ENCODE measurements around the gene CD1C. TPM values are rescaled to one million over a fixed set of nuclear protein-coding genes. Genes with fewer than 3 reads are reported as not detected.

Gene CD1C
- total and polyA plus RNA-seq, 2 of the 8 experiments (the other 6 are each of a cell fraction or from before 2014, with no cell fraction given), result 0.06 to 0.35 TPM

DNA sequence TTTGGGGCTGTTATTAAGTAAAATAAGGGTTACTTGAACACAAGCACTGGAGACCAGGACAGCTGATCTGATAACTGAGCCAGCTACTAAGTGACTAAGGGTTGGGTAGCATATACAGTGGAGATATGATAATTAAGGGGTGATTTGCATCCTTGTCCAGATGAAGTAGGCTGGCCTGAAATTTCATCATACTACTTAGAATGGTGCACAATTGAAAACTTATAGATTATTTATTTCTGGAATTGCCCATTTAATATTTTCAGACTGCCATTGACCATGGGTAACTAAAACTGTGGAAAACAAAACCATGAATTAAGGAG lies 45.5 kb downstream of the CD1C start:
- no peak for FAIRE-seq
- Histone ChIP-seq H3K27me3 (replicated peaks in 1 of 4; ENCODE audit: control insufficient read depth in 3 of 4, extremely low read depth in 1 of 4, insufficient read depth in 3 of 4, low read length in 3 of 4) (no peaks in the 10 kb centered on the region), H3K4ac (replicated peaks; ENCODE audit: insufficient read length, low read depth, low read length) (no peak overlapping the region), H3K4me2 (ENCODE audit: insufficient read depth in 1 of 2, low read depth in 2 of 2, low read length in 2 of 2) (no peak overlapping the region), H4K5ac (ENCODE audit: insufficient read length, low read depth, low read length) (no peak overlapping the region), H2AFZ (ENCODE audit: low read length) (no peak overlapping the region), H4K8ac (ENCODE audit: extremely low read depth, insufficient read depth, low read length) (no peak overlapping the region), H4K20me1 (replicated peaks in 1 of 2; ENCODE audit: control insufficient read depth in 1 of 2, insufficient read depth in 2 of 2, low read length in 2 of 2) (no peaks in the 10 kb centered on the region), H3K23ac (ENCODE audit: insufficient read length) (no peak overlapping the region), H3K18ac (ENCODE audit: extremely low read depth, low read length) (no peak overlapping the region), H3K14ac (ENCODE audit: insufficient read length) (no peak overlapping the region), H2BK5ac (ENCODE audit: low read depth, low read length) (no peak overlapping the region), H3K23me2 (ENCODE audit: low read depth, low read length) (no peaks in the 10 kb centered on the region), H4K91ac (replicated peaks; ENCODE audit: insufficient read length, low read length) (no peak overlapping the region), H2BK120ac (replicated peaks; ENCODE audit: low read depth, low read length) (no peak overlapping the region), H3K9me3 (ENCODE audit: insufficient read depth in 2 of 2, low read depth in 1 of 2, low read length in 1 of 2) (no peaks in the 10 kb centered on the region; a peak in 1 of 4 replicates), H3K27ac (ENCODE audit: low read depth, low read length) (no peak overlapping the region), H2AK5ac (ENCODE audit: low read depth, low read length) (no peak overlapping the region), H3K56ac (replicated peaks; ENCODE audit: insufficient read length, low read depth, low read length) (no peak overlapping the region), H3K79me1 (ENCODE audit: low read depth, low read length) (no peaks in the 10 kb centered on the region), H2BK20ac (ENCODE audit: low read length) (no peak overlapping the region), H3K4me3 (ENCODE audit: extremely low read depth in 1 of 4, insufficient read depth in 2 of 4, low read depth in 3 of 4, low read length in 4 of 4) (no peak overlapping the region), H3K4me1 (replicated peaks in 1 of 4; ENCODE audit: control insufficient read depth in 3 of 4, insufficient read depth in 4 of 4, low read length in 3 of 4) (no peaks in the 10 kb centered on the region), H3K79me2 (ENCODE audit: control insufficient read depth in 1 of 2, insufficient read depth in 2 of 2, low read length in 2 of 2) (no peaks in the 10 kb centered on the region), H2BK12ac (ENCODE audit: low read depth, low read length) (no peak overlapping the region), H3K9ac (replicated peaks in 1 of 4; ENCODE audit: extremely low read depth in 1 of 4, low read depth in 3 of 4, low read length in 3 of 4) (no peak overlapping the region), H3K36me3 (ENCODE audit: control insufficient read depth in 2 of 4, insufficient read depth in 4 of 4, low read length in 3 of 4) (no peaks in the 10 kb centered on the region), H2BK15ac (ENCODE audit: low read length) (no peak overlapping the region)
- ChIA-PET CTCF (ENCODE audit: partially characterized antibody) (no interaction called here), POLR2A (ENCODE audit: partially characterized antibody) (no interaction called here)
- DNase-seq (ENCODE audit: low read depth in 1 of 2, low spot score in 2 of 2), result no peak
- no peak for TF ChIP-seq CTBP2 (IDR thresholded peaks at IDR 0.05; ENCODE audit: borderline replicate concordance, insufficient read depth, insufficient read length, low read length)
- TF ChIP-seq SUZ12 (IDR thresholded peaks at IDR 0.05; ENCODE audit: low read length), result no peak
- TF ChIP-seq SAP30 (IDR thresholded peaks at IDR 0.05; ENCODE audit: insufficient read depth, insufficient replicate concordance, low read length), result no peak
- no peak for TF ChIP-seq EZH2 (IDR thresholded peaks at IDR 0.05; ENCODE audit: low read depth, low read length, severe bottlenecking)
- no peak for TF ChIP-seq SIX5 (IDR thresholded peaks at IDR 0.05; ENCODE audit: low read depth, low read length)
- no peak for TF ChIP-seq FOSL1 (IDR thresholded peaks at IDR 0.05; ENCODE audit: insufficient read depth, low read depth, low read length)
- TF ChIP-seq, protein P1, sequence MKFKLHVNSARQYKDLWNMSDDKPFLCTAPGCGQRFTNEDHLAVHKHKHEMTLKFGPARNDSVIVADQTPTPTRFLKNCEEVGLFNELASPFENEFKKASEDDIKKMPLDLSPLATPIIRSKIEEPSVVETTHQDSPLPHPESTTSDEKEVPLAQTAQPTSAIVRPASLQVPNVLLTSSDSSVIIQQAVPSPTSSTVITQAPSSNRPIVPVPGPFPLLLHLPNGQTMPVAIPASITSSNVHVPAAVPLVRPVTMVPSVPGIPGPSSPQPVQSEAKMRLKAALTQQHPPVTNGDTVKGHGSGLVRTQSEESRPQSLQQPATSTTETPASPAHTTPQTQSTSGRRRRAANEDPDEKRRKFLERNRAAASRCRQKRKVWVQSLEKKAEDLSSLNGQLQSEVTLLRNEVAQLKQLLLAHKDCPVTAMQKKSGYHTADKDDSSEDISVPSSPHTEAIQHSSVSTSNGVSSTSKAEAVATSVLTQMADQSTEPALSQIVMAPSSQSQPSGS (IDR thresholded peaks at IDR 0.05; ENCODE audit: low read length), result no peak
- no peak for TF ChIP-seq TBP (IDR thresholded peaks at IDR 0.05; ENCODE audit: low read depth, low read length)
- TF ChIP-seq CHD2 (IDR thresholded peaks at IDR 0.05; ENCODE audit: low read length), result no peak
- no peak for TF ChIP-seq NRF1 (IDR thresholded peaks at IDR 0.05; ENCODE audit: low read depth, low read length)
- no peak for TF ChIP-seq RBBP5 (IDR thresholded peaks at IDR 0.05; ENCODE audit: borderline replicate concordance, low read depth, low read length)
- TF ChIP-seq NANOG (IDR thresholded peaks at IDR 0.05; ENCODE audit: insufficient read depth, low read depth, low read length, poor library complexity, severe bottlenecking), result no peak
- no peak for TF ChIP-seq TCF12 (IDR thresholded peaks at IDR 0.05; ENCODE audit: low read depth, low read length)
- TF ChIP-seq KDM4A (IDR thresholded peaks at IDR 0.05; ENCODE audit: low read depth, low read length, severe bottlenecking), result no peak
